HCT116 (cell line): ENCODE measurements around the gene ZBTB7C. TPM values are rescaled to one million over a fixed set of nuclear protein-coding genes. Genes with fewer than 3 reads are reported as not detected.

ENCODE experiments used
- ATAC-seq: fragments of 200-7000 bp; cut with Tn5 transposase; 2 replicates; pipeline ENCODE4 v1.9.1; 2020; ENCODE audit warnings: mild to moderate bottlenecking, moderate library complexity
- BruUV-seq: library from RNA; stranded (reverse); fragments of 400-500 nt; replicated peaks from 2 replicates; lab custom pipeline; 2021; lab: Mats Ljungman, UMichigan
- CTCF ChIA-PET: fragments of 300-600 bp; sonication (Branson Sonifier 250); formaldehyde crosslinking; loops from one replicate; lab custom pipeline; 2021; ENCODE audit warnings: antibody characterized with exemption; lab: Charles Lee
- POLR2A ChIA-PET: fragments of 300-600, 350-600 bp; sonication (Branson Sonifier 250); formaldehyde crosslinking; loops from one replicate; lab custom pipeline; 2021; ENCODE audit warnings: antibody characterized with exemption; lab: Charles Lee
- RAD21 ChIA-PET, 2 experiments: fragments of 300-600 bp; sonication (Branson Sonifier 250); formaldehyde crosslinking; loops; one replicate each; lab custom pipeline; 2023; ENCODE audit warnings: low total read pairs in 2 of 2; ENCODE audit not compliant: uncharacterized antibody in 2 of 2, unreplicated experiment in 2 of 2, low non-redundant PET in 1 of 2; lab: Charles Lee
- DNase-seq: peaks from one replicate; pipeline ENCODE4 v3.0.0-alpha.2; 2010; ENCODE audit warnings: low read depth, low spot score
- H2AFZ ChIP-seq: fragments of 200-600 bp; shearing (Covaris generic), sonication (generic); 2 replicates; pipeline ENCODE4 v1.6.1; 2017; ENCODE audit warnings: low read depth, mixed run types, mixed read lengths, antibody characterized with exemption, low read length; ENCODE audit not compliant: poor library complexity, severe bottlenecking
- H3K27ac ChIP-seq: 2 replicates; pipeline ENCODE4 v1.5.1; 2012; ENCODE audit warnings: low read depth, low read length
- H3K27me3 ChIP-seq: fragments of 200-600 bp; sonication (generic); 2 replicates; pipeline ENCODE4 v1.6.1; 2016; ENCODE audit warnings: mixed run types, low read length, mixed read lengths; ENCODE audit not compliant: insufficient read depth
- H3K36me3 ChIP-seq, 2 experiments: fragments of 200-500 bp in 1 of 2; fragments of 200-600 bp in 1 of 2; sonication (Bioruptor generic) in 1 of 2; sonication (generic) in 1 of 2; 2 replicates each; pipeline versions ENCODE4 v1.5.1 to v1.6.1; 2014 to 2016; ENCODE audit warnings: low read length in 2 of 2, inconsistent platforms in 1 of 2, mixed read lengths in 1 of 2, mixed run types in 1 of 2; ENCODE audit not compliant: insufficient read depth in 2 of 2, control insufficient read depth in 1 of 2
- H3K4me1 ChIP-seq, 2 experiments: fragments of 200-600 bp in 1 of 2; sonication (generic) in 1 of 2; 2 replicates each; pipeline versions ENCODE4 v1.5.1 to v1.6.1; 2012 to 2017; ENCODE audit warnings: low read length in 2 of 2, inconsistent platforms in 1 of 2, mild to moderate bottlenecking in 1 of 2, mixed read lengths in 1 of 2, mixed run types in 1 of 2, moderate library complexity in 1 of 2; ENCODE audit not compliant: insufficient read depth in 2 of 2, control insufficient read depth in 1 of 2
- H3K4me2 ChIP-seq: fragments of 200-600 bp; sonication (generic); 2 replicates; pipeline ENCODE4 v1.6.1; 2017; ENCODE audit warnings: mixed run types, low read length, mixed read lengths
- H3K4me3 ChIP-seq, 2 experiments: fragments of 200-600 bp in 1 of 2; sonication (generic) in 1 of 2; replicated peaks in 1 of 2; 2 replicates each; pipeline ENCODE4 v1.5.1; 2011 to 2016; ENCODE audit warnings: low read length in 2 of 2, control low read depth in 1 of 2, low read depth in 1 of 2, mild to moderate bottlenecking in 1 of 2, mixed read lengths in 1 of 2, mixed run types in 1 of 2
- H3K79me2 ChIP-seq: fragments of 200-600 bp; sonication (generic); 2 replicates; pipeline ENCODE4 v1.6.1; 2017; ENCODE audit warnings: mild to moderate bottlenecking, mixed run types, low read length, moderate library complexity, mixed read lengths; ENCODE audit not compliant: insufficient read depth
- H3K9ac ChIP-seq: fragments of 200-600 bp; sonication (generic); 2 replicates; pipeline ENCODE4 v1.6.1; 2016; ENCODE audit warnings: low read length, mixed read lengths
- H3K9me2 ChIP-seq: fragments of 200-600 bp; sonication (generic), shearing (Covaris generic); 2 replicates; pipeline ENCODE4 v1.6.1; 2017; ENCODE audit warnings: mixed run types, mild to moderate bottlenecking, moderate library complexity; ENCODE audit not compliant: insufficient read depth
- H3K9me3 ChIP-seq, 2 experiments: fragments of 200-500 bp in 1 of 2; fragments of 200-600 bp in 1 of 2; sonication (Bioruptor generic) in 1 of 2; sonication (generic) in 1 of 2; 2 replicates each; pipeline ENCODE4 v1.6.1; 2014 to 2017; ENCODE audit warnings: low read length in 2 of 2, mixed read lengths in 2 of 2, inconsistent platforms in 1 of 2, low read depth in 1 of 2, mild to moderate bottlenecking in 1 of 2, mixed run types in 1 of 2, moderate library complexity in 1 of 2; ENCODE audit not compliant: control insufficient read depth in 1 of 2, insufficient read depth in 1 of 2
- H4K20me1 ChIP-seq: fragments of 200-600 bp; sonication (generic), shearing (Covaris generic); 2 replicates; pipeline ENCODE4 v1.6.1; 2017; ENCODE audit warnings: mixed run types, mild to moderate bottlenecking, moderate library complexity; ENCODE audit not compliant: insufficient read depth
- CBX3 ChIP-seq: IDR thresholded peaks from 2 replicates; pipeline ENCODE4 v1.6.1; 2012; ENCODE audit warnings: low read depth
- CEBPB ChIP-seq: IDR thresholded peaks from 2 replicates; pipeline ENCODE4 v1.6.1; 2012; ENCODE audit warnings: low read depth
- EGR1 ChIP-seq: IDR thresholded peaks from 2 replicates; pipeline ENCODE4 v1.6.1; 2012; ENCODE audit warnings: low read depth
- EZH2 ChIP-seq: fragments of 200-600 bp; sonication (generic); IDR thresholded peaks from 2 replicates; pipeline ENCODE4 v1.6.1; 2017; ENCODE audit warnings: antibody characterized with exemption, mixed run types
- EZH2phosphoT487 ChIP-seq: fragments of 200-600 bp; IDR thresholded peaks from 2 replicates; pipeline ENCODE4 v1.6.1; 2018; ENCODE audit warnings: antibody characterized with exemption, borderline replicate concordance
- POLR2A ChIP-seq: IDR thresholded peaks from 2 replicates; pipeline ENCODE4 v1.7.0; 2011; ENCODE audit warnings: borderline replicate concordance; ENCODE audit not compliant: insufficient read depth, insufficient read length; ENCODE audit errors: extremely low read depth
- POLR2AphosphoS5 ChIP-seq: IDR thresholded peaks from 2 replicates; pipeline ENCODE4 v1.6.1; 2011; ENCODE audit warnings: mild to moderate bottlenecking, low read depth, low read length, moderate library complexity
- SIN3A ChIP-seq: IDR thresholded peaks from 2 replicates; pipeline ENCODE4 v1.6.1; 2012; ENCODE audit warnings: low read depth
- SP1 ChIP-seq: IDR thresholded peaks from 2 replicates; pipeline ENCODE4 v1.6.1; 2012; ENCODE audit warnings: low read depth
- SRF ChIP-seq: IDR thresholded peaks from 2 replicates; pipeline ENCODE4 v1.6.1; 2012; ENCODE audit warnings: low read depth
- TCF7L2 ChIP-seq: IDR thresholded peaks from 2 replicates; pipeline ENCODE4 v1.7.0; 2011; ENCODE audit warnings: borderline replicate concordance, inconsistent platforms; ENCODE audit not compliant: insufficient read depth, insufficient read length; ENCODE audit errors: extremely low read depth
- YY1 ChIP-seq: IDR thresholded peaks from 2 replicates; pipeline ENCODE4 v1.6.1; 2011; ENCODE audit warnings: low read length, low read depth, moderate library complexity, mild to moderate bottlenecking; ENCODE audit not compliant: insufficient replicate concordance; ENCODE audit errors: extremely low read depth
- ZFX ChIP-seq: fragments of 450-650 bp; IDR thresholded peaks from 2 replicates; pipeline ENCODE4 v1.6.1; 2017
- ZNF274 ChIP-seq: fragments of 200-500 bp; sonication (Bioruptor generic); IDR thresholded peaks from 2 replicates; pipeline ENCODE4 v1.6.1; 2014; ENCODE audit warnings: mild to moderate bottlenecking, low read depth, low read length, inconsistent platforms
- intact Hi-C: fragments of 100-400 bp; cut with micrococcal nuclease; formaldehyde crosslinking; loops from 2 replicates; pipeline ENCODE4 v1.10.0; 2022
- total RNA-seq: library from RNA; stranded (reverse); gene quantifications from one replicate; pipeline ENCODE4 v1.2.1, GENCODE V29; 2021; ENCODE audit not compliant: unreplicated experiment
- TF ChIP-seq, protein P1 (sequence below), 3 experiments: fragments of 200-600 bp in 1 of 3; sonication (generic) in 1 of 3; IDR thresholded peaks in 2 of 3; conservative IDR thresholded peaks in 1 of 3; 2 replicates each; pipeline ENCODE4 v1.5.1; 2012 to 2017; ENCODE audit warnings: low read depth in 2 of 3, low read length in 2 of 3, antibody characterized with exemption in 1 of 3, borderline replicate concordance in 1 of 3, control low read depth in 1 of 3, mild to moderate bottlenecking in 1 of 3, mixed read lengths in 1 of 3, mixed run types in 1 of 3, moderate library complexity in 1 of 3; ENCODE audit not compliant: insufficient read depth in 1 of 3
- TF ChIP-seq, protein P2 (sequence below): IDR thresholded peaks from 2 replicates; pipeline ENCODE4 v1.6.1; 2011; ENCODE audit warnings: mild to moderate bottlenecking, low read length, moderate library complexity; ENCODE audit not compliant: insufficient replicate concordance; ENCODE audit errors: extremely low read depth
- TF ChIP-seq, protein P3 (sequence below): IDR thresholded peaks from 2 replicates; pipeline ENCODE4 v1.6.1; 2012
- TF ChIP-seq, protein P4 (sequence below): IDR thresholded peaks from 2 replicates; pipeline ENCODE4 v1.6.1; 2012

The ZBTB7C gene
- total RNA-seq, 1 experiment from 2014 or later, result 0.37 TPM

DNA sequence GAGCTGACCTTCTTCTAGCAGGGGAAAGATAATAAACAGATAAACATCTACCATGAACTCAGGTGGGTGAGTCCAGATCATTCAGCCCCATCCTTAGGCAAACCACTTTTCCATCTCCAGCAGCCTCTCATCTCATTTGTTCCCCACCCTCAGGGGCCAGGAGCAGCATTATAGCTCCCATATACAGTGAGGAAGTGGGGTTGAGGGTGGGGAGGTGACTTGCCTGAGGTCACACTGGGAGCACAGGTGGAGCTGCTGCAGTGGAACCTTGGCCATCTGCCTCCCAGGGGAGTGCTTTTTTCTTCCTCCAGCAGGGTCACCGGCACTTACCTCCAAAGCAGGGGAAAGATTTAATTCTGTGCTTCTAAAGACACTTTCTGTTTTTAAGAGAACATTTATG lies 266.2 kb downstream of the ZBTB7C start:
- intact Hi-C loops, result no loop called here
- no peak overlapping the region for H3K4me3 ChIP-seq
- H3K27me3 ChIP-seq, result no peaks in the 10 kb centered on the region
- DNase-seq, result no peak
- H3K9me3 ChIP-seq, result no peaks in the 10 kb centered on the region
- ChIA-PET POLR2A (interaction anchor here (1.7 kb wide), 1 partner anchor 13 kb away, joined by 5 read pairs; no protein-coding TSS in a partner anchor), RAD21 (no interaction called here), CTCF (no interaction called here)
- no peak overlapping the region for H3K9ac ChIP-seq
- H4K20me1 ChIP-seq, result no peaks in the 10 kb centered on the region
- H3K27ac ChIP-seq, result no peak overlapping the region
- no peaks in the 10 kb centered on the region for H3K9me2 ChIP-seq
- no peak overlapping the region for H3K4me2 ChIP-seq
- BruUV-seq, result no TSS peak
- no peak overlapping the region for H2AFZ ChIP-seq
- H3K79me2 ChIP-seq, result no peaks in the 10 kb centered on the region
- no peaks in the 10 kb centered on the region for H3K36me3 ChIP-seq
- H3K4me1 ChIP-seq, result peaks cover 14 to 29% of the 10 kb centered on the region in 2 experiments; a peak in 2 of 4 replicates
- TF ChIP-seq, protein P1, sequence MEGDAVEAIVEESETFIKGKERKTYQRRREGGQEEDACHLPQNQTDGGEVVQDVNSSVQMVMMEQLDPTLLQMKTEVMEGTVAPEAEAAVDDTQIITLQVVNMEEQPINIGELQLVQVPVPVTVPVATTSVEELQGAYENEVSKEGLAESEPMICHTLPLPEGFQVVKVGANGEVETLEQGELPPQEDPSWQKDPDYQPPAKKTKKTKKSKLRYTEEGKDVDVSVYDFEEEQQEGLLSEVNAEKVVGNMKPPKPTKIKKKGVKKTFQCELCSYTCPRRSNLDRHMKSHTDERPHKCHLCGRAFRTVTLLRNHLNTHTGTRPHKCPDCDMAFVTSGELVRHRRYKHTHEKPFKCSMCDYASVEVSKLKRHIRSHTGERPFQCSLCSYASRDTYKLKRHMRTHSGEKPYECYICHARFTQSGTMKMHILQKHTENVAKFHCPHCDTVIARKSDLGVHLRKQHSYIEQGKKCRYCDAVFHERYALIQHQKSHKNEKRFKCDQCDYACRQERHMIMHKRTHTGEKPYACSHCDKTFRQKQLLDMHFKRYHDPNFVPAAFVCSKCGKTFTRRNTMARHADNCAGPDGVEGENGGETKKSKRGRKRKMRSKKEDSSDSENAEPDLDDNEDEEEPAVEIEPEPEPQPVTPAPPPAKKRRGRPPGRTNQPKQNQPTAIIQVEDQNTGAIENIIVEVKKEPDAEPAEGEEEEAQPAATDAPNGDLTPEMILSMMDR (IDR thresholded peaks at IDR 0.05 in 2 of 3, conservative IDR thresholded peaks at IDR 0.05 in 1 of 3; ENCODE audit: borderline replicate concordance in 1 of 3, insufficient read depth in 1 of 3, low read depth in 2 of 3, low read length in 2 of 3), result no peak
- TF ChIP-seq SRF (no peak), ZFX (no peak), SP1 (no peak), POLR2A (no peak), CEBPB (no peak), YY1 (no peak), EGR1 (no peak), POLR2AphosphoS5 (no peak), SIN3A (no peak), CBX3 (no peak), ZNF274 (no peak), TCF7L2 (no peak), EZH2phosphoT487 (no peak), EZH2 (no peak)
- TF ChIP-seq, protein P2, sequence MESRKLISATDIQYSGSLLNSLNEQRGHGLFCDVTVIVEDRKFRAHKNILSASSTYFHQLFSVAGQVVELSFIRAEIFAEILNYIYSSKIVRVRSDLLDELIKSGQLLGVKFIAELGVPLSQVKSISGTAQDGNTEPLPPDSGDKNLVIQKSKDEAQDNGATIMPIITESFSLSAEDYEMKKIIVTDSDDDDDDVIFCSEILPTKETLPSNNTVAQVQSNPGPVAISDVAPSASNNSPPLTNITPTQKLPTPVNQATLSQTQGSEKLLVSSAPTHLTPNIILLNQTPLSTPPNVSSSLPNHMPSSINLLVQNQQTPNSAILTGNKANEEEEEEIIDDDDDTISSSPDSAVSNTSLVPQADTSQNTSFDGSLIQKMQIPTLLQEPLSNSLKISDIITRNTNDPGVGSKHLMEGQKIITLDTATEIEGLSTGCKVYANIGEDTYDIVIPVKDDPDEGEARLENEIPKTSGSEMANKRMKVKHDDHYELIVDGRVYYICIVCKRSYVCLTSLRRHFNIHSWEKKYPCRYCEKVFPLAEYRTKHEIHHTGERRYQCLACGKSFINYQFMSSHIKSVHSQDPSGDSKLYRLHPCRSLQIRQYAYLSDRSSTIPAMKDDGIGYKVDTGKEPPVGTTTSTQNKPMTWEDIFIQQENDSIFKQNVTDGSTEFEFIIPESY, result no peak
- TF ChIP-seq, protein P3, sequence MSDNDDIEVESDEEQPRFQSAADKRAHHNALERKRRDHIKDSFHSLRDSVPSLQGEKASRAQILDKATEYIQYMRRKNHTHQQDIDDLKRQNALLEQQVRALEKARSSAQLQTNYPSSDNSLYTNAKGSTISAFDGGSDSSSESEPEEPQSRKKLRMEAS, result no peak
- TF ChIP-seq, protein P4, sequence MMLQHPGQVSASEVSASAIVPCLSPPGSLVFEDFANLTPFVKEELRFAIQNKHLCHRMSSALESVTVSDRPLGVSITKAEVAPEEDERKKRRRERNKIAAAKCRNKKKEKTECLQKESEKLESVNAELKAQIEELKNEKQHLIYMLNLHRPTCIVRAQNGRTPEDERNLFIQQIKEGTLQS, result no peak
- TF ChIP-seq, all 23 proteins: peak for 0
- no peak for ATAC-seq
